Measurements from ENCODE around the gene ATP6V0A1.
"Not testable (repeated sequence)": the region's sequence is repeated elsewhere in the genome, so short reads cannot be mapped to it uniquely, and the experiment has no call there.

The ATP6V0A1 gene

GRCh38 chr17:42543190-42544079 lies 84.8 kb downstream of the ATP6V0A1 start:
- H3K4me3 ChIP-seq (ENCODE audit: low read depth, low read length), result no peak overlapping the region
- no peak for DNase-seq (ENCODE audit: low read depth)
- no peak for TF ChIP-seq CTCF (IDR thresholded peaks at IDR 0.05; ENCODE audit: low read depth, low read length, missing control alignments)
- in situ Hi-C loops (cut with HindIII; ENCODE audit: low sequenced_read_pairs), result no loop called here

GRCh38 chr17:42544874-42545283 lies 86.2 kb downstream of the ATP6V0A1 start:
- no peak overlapping the region for H3K4me3 ChIP-seq (ENCODE audit: low read depth, low read length)
- in situ Hi-C loops (cut with HindIII; ENCODE audit: low sequenced_read_pairs), result no loop called here
- no peak for TF ChIP-seq CTCF (IDR thresholded peaks at IDR 0.05; ENCODE audit: low read depth, low read length, missing control alignments)
- no peak for DNase-seq (ENCODE audit: low read depth)

- in situ Hi-C loops (cut with HindIII; ENCODE audit: low sequenced_read_pairs); DNase-seq (ENCODE audit: low read depth); H3K4me3 ChIP-seq (ENCODE audit: low read depth, low read length): not testable (repeated sequence)
Measured at GRCh38 chr17:42545755-42546505, 87.3 kb downstream of the ATP6V0A1 start.

- in situ Hi-C loops (cut with HindIII; ENCODE audit: low sequenced_read_pairs), result no loop called here
- DNase-seq (ENCODE audit: low read depth), result no peak
- TF ChIP-seq CTCF (IDR thresholded peaks at IDR 0.05; ENCODE audit: low read depth, low read length, missing control alignments), result no peak
- no peak overlapping the region for H3K4me3 ChIP-seq (ENCODE audit: low read depth, low read length)
Measured at GRCh38 chr17:42547001-42547461, 88.4 kb downstream of the ATP6V0A1 start.

GRCh38 chr17:42547698-42548069 lies 89.0 kb downstream of the ATP6V0A1 start:
- no peak overlapping the region for H3K4me3 ChIP-seq (ENCODE audit: low read depth, low read length)
- TF ChIP-seq CTCF (IDR thresholded peaks at IDR 0.05; ENCODE audit: low read depth, low read length, missing control alignments), result no peak
- in situ Hi-C loops (cut with HindIII; ENCODE audit: low sequenced_read_pairs), result no loop called here
- no peak for DNase-seq (ENCODE audit: low read depth)

DNA sequence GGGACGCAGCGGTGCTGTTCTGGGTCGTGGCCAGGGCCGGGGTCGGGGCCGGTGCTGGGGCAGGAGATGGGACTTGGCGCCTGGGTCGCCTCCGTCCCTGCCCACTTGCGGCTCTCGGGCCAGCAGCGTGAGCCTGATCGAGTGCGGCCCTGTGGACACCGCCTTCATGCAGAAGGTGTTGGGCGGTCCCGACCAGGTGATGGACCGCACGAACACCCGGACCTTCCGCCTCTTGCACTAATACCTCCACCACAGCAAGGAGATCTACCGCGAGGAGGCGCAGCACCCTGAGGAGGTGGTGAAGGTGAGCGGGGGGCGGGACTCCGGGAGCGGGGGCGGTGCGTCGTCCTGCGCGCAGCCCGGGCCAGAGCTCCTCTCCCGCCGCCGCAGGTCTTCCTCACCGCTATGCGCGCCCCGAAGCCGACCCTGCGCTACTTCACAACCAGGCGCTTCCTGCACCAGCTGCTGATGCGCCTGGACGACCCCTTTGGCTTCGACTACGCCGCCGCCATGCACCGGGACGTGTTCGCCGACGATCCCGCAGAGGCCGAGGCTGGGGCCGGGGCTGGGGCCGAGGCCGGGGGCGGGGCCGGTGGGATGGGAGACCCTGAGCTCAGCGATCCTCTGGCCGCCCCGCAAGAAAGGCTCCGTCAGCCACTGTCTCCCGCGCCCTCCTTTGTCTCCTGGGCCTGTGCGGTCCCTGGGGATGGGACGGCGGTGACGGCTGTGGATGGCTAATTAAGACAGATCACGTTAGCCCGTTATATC lies 89.6 kb downstream of the ATP6V0A1 start:
- no peak for DNase-seq (ENCODE audit: low read depth)
- peak overlapping the region; percentile 31 for H3K4me3 ChIP-seq (ENCODE audit: low read depth, low read length)
- peak; percentile 41 for TF ChIP-seq CTCF (IDR thresholded peaks at IDR 0.05; ENCODE audit: low read depth, low read length, missing control alignments)
- in situ Hi-C loops (cut with HindIII; ENCODE audit: low sequenced_read_pairs), result no loop called here
